Epithelial cell of prostate (primary cell): ENCODE data around the gene HDGFL2.

Experiments used
- DNase-seq: peaks from one replicate; pipeline ENCODE4 v3.0.0-alpha.2; 2011; ENCODE audit warnings: low read depth, low spot score
- H3K27ac ChIP-seq: fragments of 450-650 bp; 2 replicates; pipeline ENCODE4 v1.5.1; 2017; ENCODE audit warnings: mild to moderate bottlenecking

HDGFL2 gene

DNA sequence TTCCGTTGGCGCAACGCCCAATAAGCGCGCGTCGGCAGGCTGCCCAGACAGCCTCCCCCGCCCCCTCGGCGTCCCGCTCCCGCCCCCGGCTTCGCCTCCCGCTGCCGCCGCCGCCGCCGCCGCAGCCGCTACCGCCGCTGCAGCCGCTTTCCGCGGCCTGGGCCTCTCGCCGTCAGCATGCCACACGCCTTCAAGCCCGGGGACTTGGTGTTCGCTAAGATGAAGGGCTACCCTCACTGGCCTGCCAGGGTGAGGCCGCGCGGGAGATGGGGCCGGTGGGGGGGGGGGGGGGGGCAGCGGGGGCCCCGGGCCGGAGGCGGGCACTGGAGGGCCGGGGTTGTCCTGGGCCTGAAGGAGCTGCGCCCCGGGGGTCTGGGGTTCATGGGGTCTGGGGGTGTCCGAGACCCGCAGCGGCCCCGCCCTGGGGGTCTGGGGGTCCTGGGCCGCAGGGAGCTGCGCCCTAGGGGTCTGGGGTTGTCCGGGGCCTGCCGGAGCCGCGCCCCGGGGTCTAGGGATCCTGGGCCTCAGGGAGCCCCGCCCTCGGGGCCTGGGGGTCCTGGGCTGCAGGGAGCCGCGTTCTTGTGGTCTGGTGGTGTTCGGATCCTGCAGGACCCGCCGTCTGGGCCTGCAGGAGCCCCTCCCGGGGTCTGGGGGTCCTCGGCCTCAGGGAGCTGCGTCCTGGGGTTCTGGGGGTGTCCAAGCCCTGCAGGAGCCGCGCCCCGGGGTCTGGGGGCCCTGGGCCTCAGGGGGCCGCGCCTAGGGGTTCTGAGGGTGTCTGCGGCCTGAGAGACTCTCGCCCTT, at the start of gene HDGFL2:
Gene HDGFL2, plus strand, starts transcription at position 124 of the 801 bp plus-strand sequence. Its CDS starts 54 bp downstream, at position 178.
- no peak for DNase-seq
- H3K27ac ChIP-seq = peak within 1 kb of the TSS; percentile 89

DNA sequence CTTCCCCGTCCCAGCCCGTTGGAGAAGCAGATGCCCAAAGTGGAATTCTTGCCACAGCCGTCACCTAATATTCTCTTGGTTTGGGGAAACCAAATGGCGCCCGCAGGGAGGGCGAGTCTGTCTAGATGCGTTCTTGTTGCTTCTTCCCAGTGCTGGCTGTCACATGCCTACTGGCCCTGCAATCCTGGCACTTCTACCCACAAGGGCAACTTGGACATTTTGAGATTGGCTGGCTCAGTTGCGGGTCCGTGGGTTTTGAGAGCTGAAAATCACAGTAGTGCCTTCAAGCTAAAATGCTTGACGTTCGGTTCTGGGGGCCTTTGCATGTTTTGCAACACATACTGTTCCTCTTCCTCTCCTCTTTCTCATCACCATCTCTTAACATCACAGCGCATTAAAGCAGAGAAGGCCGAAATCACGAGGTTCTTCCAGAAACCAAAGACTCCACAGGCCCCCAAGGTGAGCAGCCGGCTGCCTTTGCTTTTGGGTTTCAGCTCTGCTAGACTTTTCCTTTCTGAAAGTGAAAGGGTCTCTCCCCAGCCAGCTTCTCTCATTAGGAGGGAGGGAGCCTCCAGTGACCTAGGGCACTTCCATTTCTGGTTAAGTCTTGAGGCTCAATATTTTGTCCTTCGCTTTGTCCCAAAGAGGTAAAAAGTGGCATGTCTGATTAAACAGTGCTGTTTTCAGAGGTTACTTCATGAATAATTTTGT, 48.5 kb upstream of the HDGFL2 start:
- DNase-seq = no peak
- no peak overlapping the region for H3K27ac ChIP-seq

DNA sequence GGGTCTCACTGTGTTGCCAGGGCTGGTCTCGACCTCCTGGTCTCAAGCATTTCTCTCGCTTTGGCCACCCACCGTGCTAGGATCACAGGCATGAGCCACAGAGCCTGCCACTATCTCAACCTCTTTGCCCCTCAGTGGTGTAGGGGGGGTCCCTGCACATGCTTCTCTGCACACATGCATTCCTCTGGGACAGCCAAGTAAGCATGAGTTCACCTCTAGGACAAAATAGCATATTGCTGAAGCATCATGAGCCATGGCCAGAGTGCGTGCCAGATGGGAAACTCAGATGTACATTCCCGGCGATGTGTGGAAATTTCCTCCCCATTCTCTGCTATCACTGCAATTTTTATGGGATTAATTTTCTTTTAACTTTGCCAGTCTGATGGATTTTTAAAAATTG, 46.6 kb upstream of the HDGFL2 start:
- no peak overlapping the region for H3K27ac ChIP-seq
- DNase-seq = no peak

DNA sequence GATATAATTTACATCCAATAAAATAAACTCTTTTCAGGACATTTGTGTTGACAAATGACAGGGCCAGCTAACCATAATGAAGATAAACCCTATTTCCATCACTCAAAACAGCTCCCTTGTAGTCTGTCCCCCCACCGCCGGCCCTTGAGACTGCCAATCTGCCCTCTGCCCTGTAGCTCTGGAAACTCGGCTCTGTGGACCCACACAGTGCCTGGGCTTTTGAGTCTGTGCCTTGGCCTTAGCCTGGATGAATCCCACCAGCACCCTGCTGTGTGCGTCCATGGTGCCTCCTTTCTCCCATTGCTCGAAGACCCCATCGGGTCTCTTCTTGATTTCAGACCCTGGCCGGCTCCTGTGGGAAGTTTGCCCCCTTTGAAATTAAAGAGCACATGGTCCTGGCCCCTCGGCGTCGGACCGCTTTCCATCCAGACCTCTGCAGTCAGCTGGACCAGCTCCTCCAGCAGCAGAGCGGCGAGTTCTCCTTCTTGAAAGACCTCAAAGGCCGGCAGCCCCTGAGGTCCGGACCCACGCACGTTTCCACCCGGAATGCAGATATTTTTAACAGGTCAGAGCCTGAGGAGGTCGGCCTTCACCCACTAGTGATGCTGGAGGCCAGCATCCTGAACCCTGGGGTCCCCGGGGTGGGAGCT, 43.6 kb upstream of the HDGFL2 start:
- no peak overlapping the region for H3K27ac ChIP-seq
- no peak for DNase-seq

DNA sequence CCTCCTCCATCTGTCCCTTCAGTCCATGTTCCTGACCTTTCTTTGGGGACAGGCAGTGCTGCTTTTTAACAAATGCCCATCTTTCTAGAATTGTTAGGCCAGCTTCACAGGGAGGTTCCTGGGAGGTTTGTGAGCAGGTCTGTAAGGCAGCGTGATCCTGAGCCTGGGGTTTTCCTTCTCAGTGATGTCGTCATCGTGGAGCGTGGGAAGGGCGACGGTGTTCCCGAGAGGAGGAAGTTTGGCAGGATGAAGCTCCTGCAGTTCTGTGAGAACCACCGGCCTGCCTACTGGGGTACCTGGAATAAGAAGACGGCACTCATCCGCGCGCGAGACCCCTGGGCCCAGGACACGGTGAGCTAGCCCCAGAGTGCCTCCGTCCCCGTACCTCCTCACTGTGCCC, 42.8 kb upstream of the HDGFL2 start:
- no peak for DNase-seq
- H3K27ac ChIP-seq = no peak overlapping the region

DNA sequence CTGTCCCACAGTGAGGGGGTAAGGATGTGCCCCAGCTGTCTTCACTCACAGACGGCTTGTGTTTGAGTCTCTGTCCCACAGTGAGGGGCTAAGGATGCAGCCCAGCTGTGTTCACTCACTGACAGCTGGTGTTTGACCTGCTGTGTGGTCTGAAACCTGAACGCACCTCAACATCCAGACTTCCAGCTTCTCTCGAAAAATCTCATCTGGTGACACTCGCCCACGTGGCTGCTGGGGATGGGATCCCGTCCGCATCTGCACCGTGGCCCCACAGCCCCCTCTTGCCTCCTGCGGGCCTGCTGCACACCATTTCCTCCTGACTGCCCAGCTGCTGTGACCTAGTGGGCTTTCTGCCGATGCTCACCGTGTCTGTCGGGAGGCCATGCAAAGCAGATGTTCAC, 42.3 kb upstream of the HDGFL2 start:
- no peak overlapping the region for H3K27ac ChIP-seq
- DNase-seq = no peak

DNA sequence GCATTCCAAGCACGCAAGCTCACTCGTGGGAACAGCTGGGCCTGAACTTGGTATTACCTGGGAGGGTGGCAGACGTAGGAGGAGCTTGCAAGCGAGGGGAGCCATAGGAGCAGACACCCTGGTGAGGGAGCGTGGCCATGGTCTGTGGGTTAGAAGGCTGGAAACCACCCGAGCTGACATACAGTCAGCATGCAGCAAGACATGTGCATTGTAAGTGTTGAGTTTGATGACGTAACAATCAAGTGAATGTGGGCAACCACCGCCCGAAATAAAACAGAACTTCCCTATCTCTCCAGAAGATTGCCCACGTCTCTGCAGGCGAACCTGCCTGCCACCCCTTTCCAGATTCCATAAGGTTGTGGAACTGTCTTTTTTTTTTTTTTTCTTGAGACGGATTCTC, 41.3 kb upstream of the HDGFL2 start:
- DNase-seq = no peak
- no peak overlapping the region for H3K27ac ChIP-seq

DNA sequence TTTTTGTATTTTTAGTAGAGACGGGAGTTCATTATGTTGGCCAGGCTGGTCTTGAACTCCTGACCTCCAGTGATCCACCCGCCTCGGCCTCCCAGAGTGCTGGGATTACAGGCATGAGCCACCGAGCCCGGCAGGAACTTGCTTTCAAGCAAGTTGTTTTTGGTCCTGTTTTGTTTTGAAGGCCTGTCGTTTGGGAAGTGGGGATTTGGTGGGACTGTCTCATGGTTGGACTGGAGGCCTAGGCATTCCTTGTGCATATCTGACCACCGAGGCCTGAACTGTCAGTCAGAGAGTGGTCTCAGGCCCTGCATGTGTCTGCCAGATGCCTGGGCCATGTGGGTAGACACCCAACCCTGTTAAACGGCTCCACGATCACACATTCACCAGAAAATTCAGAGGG, 40.8 kb upstream of the HDGFL2 start:
- DNase-seq = no peak
- no peak overlapping the region for H3K27ac ChIP-seq

DNA sequence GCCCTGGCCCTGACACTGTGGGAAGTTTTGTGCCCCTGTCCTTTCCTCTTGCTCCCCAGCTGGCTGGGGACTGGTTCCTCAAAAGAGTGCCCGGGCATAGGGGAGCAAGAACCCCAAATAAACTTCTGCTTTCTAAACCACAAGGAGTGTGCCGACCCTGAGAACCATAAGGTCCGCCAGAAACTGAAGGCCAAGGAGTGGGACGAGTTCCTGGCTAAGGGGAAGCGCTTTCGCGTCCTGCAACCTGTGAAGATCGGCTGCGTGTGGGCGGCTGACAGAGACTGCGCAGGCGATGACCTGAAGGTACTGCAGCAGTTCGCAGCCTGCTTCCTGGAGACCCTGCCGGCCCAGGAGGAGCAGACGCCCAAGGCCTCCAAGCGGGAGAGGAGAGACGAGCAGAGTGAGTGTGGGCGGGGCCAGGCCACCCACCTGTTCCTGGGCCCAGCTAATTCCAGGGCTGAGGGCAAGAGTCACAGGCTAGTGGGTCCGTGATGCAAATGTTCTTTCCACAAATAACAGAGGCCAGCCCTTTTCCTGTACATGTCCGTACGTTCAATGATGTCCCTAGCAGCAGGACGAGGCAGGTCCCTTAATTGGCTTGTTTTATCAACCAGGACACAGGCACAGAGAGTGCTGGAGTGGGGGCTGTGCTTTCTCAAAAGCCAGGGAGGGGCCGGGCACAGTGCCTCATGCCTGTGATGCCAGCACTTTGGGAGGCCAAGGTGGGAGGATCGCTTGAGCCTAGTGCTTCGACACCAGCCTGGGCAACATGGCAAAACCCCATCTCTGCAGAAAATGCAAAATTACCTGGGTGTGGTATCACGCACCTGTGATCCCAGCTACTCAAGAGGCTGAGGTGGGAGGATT, 40.1 kb upstream of the HDGFL2 start:
- H3K27ac ChIP-seq = no peak overlapping the region
- DNase-seq = no peak

DNA sequence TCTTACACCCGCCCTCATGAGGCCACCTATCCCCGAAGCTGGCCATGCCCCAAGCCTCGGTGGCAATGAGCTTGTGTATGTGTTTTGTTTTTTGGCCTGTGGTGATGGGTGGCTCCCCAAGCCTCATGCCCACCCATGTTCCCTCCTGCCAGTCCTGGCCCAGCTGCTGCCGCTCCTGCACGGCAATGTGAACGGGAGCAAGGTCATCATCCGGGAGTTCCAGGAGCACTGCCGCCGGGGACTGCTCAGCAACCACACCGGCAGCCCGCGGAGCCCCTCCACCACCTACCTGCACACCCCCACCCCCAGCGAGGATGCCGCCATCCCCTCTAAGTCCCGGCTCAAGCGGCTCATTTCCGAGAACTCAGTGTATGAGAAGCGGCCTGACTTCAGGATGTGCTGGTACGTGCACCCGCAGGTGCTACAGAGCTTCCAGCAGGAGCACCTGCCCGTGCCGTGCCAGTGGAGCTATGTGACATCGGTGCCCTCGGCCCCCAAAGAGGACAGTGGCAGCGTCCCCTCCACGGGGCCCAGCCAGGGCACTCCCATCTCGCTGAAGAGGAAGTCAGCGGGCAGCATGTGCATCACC, 39.1 kb upstream of the HDGFL2 start:
- H3K27ac ChIP-seq = no peak overlapping the region
- DNase-seq = no peak

DNA sequence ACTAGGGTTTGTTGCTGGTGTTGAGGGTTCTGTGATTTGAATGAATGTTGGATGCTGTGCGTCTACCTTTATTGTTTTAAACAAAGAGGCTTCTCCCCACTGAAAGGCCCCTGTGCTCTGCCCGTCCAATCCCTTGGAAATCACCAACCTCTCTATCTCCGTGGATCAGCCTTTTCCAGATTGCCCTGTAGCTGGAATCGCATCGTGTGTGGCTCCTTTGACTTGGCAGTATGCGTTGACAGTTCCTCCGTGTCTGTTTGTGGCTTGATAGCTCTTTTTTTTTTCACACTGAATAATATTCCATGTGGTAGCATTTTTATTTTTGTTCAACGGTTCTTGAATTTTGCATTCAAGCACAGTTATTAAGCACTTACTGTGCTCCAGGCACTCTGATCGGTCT, 37.7 kb upstream of the HDGFL2 start:
- H3K27ac ChIP-seq = no peak overlapping the region
- DNase-seq = no peak

DNA sequence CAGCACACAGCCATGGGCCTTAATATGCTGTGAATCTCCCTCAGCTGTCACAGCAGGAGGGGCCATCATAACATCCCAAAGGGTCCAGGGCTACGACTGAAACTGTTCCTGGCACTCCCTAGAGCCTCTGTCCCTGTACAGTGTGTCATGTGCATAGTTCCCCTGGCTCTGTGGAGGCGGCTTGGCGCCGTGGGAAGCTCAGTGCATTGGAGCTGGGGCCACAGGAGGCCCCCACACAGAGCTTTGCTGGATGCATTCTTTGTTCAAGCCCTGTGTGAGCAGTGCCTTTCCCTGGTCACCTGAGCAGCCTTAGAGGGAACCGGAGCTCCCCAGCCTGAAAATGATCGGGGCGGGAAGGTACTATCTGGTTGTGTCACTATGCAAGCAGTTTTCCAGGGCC, 35.9 kb upstream of the HDGFL2 start:
- DNase-seq = no peak
- no peak overlapping the region for H3K27ac ChIP-seq

DNA sequence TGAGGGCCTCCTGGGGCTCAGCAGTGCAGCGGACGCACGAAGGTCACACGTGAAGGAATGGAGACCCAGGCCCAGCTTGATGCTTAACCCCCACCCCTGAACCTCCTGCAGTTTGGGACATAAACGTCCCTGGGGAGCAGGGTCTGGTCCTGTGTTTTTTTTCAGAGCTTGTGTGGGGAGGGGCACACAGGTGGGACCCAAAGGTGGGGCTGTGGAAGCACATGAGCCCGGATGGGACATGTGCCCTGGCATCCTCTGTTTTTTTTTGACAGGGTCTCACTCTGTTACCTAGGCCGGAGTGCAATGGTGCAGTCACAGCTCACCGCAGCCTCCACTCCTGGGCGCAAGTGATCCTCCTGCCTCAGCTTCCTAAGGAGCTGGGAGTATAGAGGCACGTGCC, 35.0 kb upstream of the HDGFL2 start:
- no peak overlapping the region for H3K27ac ChIP-seq
- no peak for DNase-seq

DNA sequence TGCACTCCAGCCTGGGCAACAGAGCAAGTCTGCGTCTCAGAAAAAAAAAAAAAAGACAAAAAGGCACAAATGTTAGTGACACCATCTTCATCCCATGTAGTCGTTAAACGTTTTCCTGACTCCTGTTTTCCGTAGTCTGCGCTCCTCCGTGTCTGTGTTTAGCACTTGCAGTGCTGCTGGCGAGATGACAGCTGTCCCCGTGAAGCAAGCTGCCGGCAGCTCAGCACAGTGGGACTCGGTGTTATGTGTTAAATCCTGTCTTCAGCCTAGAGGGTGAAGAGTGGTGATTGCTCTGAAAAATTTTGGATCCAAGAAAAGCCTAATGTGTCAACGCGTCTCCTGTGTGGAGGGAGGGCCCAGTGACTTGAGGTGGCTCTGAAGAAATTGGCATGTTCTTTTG, 32.9 kb upstream of the HDGFL2 start:
- no peak for DNase-seq
- no peak overlapping the region for H3K27ac ChIP-seq

DNA sequence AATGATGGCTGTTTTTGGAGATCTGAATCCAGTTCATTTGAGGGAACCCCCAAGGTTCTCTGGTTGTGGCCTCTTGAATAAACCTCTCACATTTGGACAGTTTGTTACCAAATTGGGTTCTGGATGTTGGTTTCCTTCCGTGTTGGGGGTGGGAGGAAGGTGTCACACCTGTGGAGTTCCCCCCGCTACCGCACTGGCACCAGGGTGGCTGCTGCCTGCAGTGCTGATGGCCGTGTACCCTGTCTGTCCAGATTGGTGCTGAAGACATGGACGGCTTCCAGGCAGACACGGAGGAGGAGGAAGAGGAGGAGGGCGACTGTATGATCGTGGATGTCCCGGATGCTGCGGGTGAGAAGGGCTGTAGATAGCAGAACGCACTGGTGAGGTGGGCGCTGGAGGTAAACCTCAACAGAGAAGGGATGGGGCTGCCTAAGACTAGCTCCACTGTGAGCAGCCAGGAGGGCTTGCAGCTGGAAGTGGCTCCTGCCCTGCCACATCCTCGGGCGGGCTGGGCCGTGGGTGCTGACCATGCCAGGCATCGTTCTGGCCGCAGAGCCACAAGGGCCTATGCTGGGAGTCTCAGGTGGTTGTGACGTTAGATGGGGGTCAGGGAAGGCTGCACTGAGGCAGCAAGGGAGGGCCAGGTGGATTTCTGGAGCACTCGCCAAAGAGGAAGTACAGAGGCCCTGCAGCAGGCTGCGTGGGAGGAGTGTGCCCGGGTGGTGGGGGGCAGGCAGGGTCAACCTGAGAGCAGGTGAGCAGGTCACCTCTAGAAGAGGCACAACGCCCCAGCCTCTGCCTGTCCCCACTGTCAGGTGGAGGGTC, 29.9 kb upstream of the HDGFL2 start:
- DNase-seq = no peak
- no peak overlapping the region for H3K27ac ChIP-seq

DNA sequence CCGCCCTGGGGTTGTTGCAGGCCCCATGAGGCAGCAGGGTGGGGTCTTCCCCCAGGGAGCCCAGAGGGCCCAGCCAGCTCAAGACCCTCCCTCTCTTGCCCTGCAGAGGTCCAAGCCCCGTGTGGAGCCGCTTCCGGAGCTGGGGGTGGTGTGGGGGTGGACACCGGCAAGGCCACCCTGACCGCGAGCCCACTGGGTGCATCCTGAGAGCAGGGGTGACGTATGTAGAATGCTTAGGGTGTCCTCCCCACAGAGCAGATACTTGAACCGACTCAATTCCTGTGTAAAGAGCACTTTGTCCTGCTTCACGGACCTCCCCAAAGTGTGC, 29.3 kb upstream of the HDGFL2 start:
- DNase-seq = no peak
- H3K27ac ChIP-seq = no peak overlapping the region

DNA sequence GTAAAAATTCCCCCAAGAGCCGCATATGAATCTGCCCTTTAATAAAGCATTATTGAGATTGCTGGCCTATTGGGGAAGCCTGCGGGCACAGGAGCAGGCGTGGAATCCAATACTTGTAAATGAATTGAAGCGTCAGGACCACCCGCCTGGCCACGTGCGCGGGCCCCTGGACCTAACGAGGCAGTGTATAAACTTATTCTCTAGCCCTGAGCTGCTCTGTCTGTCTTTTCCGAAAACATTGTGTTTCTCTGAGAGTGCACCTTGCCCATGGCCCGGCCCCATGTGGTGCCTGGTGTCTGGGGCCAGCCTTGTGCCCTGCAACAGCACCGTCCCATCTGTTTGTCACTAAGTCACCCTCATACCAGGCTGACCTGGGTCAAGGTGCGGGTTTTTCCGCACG, 28.9 kb upstream of the HDGFL2 start:
- DNase-seq = no peak
- H3K27ac ChIP-seq = no peak overlapping the region

DNA sequence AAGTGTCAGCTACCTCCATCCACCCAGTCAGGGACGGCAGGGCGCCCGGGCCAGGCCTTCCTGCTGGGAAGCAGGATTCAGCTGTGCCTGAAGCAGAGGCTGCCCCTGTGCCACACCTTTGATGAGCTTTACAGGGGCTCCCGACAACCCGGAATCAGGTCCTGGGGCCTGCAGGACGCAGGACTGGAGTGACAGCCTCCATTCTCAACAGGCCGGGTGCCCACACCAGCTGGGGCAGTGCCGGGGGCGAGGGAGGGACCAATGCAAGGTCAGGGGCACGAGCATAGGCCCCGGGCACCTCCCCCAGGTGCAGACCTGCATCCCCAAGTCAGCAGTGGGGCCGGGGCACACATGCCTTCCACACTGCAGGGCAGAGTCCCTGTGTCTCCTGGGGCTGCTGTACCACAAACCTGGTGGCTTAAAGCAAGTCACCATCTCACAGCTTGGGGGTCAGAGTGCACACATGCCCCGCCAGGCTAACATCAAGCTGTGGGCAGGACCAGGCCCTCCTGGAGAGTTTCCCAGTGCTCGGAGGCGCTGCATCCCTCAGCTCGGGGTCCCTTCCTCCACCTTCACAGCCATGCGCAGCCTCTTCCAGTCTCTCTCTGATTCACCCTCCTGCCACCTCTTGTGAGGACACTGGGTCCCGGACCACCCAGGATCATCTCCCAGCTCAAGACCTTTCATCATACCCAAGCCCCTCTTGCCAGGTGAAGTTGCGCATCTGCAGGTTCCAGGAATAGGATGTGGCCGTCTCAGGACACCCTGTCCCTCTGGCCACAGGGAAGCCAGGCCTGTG, 27.9 kb upstream of the HDGFL2 start:
- DNase-seq = no peak
- no peak overlapping the region for H3K27ac ChIP-seq
